ENCODE measurements around the gene DCT. TPM values are rescaled to one million over a fixed set of nuclear protein-coding genes. Genes with fewer than 3 reads are reported as not detected.

Gene DCT
- total and polyA plus RNA-seq, 2 of the 4 experiments (the other 2 are of a cell fraction): not detected

DNA sequence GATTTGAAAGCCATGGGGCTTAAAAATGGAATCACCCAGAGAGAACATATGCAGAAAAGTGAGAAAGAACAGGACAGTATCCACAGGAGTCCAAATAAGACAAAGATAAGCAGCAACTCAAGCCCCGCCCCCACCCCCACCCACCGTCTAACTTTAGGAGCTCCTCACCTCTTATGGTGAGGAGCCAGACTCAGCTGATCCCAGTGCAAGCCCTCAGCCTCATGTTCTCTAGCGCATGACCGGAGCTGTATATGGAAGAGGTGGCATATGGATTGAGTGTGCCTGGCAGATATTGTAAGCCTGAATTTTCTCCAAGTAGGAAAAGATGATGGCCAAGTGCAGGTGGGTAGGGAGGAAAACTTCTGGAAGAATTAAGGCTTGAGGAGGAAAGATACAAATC lies 36.4 kb upstream of the DCT start:
- no peak overlapping the region for H2BK20ac ChIP-seq (ENCODE audit: low read depth, low read length)
- no peak overlapping the region for H4K91ac ChIP-seq (ENCODE audit: insufficient read depth, low read depth, low read length)
- dilution Hi-C loops (cut with HindIII; ENCODE audit: low sequenced_read_pairs, unreplicated experiment): no loop called here
- H3K9ac ChIP-seq (ENCODE audit: low read depth, low read length): no peak overlapping the region
- TF ChIP-seq CTCF (conservative IDR thresholded peaks at IDR 0.05; ENCODE audit: low read depth, low read length): no peak
- no peak for TF ChIP-seq SMC3 (IDR thresholded peaks at IDR 0.05; ENCODE audit: low read depth, low read length)
- no peak for TF ChIP-seq POLR2A (IDR thresholded peaks at IDR 0.05; ENCODE audit: low read depth, low read length)
- no peak for TF ChIP-seq MXI1 (IDR thresholded peaks at IDR 0.05; ENCODE audit: borderline replicate concordance, low read depth, low read length)
- TF ChIP-seq, protein P1, sequence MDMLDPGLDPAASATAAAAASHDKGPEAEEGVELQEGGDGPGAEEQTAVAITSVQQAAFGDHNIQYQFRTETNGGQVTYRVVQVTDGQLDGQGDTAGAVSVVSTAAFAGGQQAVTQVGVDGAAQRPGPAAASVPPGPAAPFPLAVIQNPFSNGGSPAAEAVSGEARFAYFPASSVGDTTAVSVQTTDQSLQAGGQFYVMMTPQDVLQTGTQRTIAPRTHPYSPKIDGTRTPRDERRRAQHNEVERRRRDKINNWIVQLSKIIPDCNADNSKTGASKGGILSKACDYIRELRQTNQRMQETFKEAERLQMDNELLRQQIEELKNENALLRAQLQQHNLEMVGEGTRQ (IDR thresholded peaks at IDR 0.05; ENCODE audit: low read depth, low read length): no peak
- no peak for TF ChIP-seq RCOR1 (IDR thresholded peaks at IDR 0.05; ENCODE audit: insufficient replicate concordance, low read length)
- no peak for TF ChIP-seq RAD21 (IDR thresholded peaks at IDR 0.05; ENCODE audit: low read length)
- no peak for TF ChIP-seq CEBPB (IDR thresholded peaks at IDR 0.05; ENCODE audit: low read depth, low read length)
- TF ChIP-seq, protein P2, sequence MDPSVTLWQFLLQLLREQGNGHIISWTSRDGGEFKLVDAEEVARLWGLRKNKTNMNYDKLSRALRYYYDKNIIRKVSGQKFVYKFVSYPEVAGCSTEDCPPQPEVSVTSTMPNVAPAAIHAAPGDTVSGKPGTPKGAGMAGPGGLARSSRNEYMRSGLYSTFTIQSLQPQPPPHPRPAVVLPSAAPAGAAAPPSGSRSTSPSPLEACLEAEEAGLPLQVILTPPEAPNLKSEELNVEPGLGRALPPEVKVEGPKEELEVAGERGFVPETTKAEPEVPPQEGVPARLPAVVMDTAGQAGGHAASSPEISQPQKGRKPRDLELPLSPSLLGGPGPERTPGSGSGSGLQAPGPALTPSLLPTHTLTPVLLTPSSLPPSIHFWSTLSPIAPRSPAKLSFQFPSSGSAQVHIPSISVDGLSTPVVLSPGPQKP (IDR thresholded peaks at IDR 0.05; ENCODE audit: borderline replicate concordance, low read depth, low read length): no peak
- TF ChIP-seq MAFK (IDR thresholded peaks at IDR 0.05; ENCODE audit: low read depth, low read length): no peak
- TF ChIP-seq MAZ (IDR thresholded peaks at IDR 0.05; ENCODE audit: borderline replicate concordance, low read depth, low read length): no peak
- TF ChIP-seq NFE2L2 (IDR thresholded peaks at IDR 0.05; ENCODE audit: low read depth, low read length): no peak
- no peak for TF ChIP-seq CHD1 (IDR thresholded peaks at IDR 0.05; ENCODE audit: low read depth, low read length)
- TF ChIP-seq BHLHE40 (IDR thresholded peaks at IDR 0.05; ENCODE audit: low read depth, low read length): no peak
- in situ Hi-C loops (cut with MboI; ENCODE audit: low sequenced_read_pairs): no loop called here
- no peak overlapping the region for H3K27ac ChIP-seq (ENCODE audit: insufficient read depth, low read length)
- H3K18ac ChIP-seq (ENCODE audit: low read depth, low read length): no peak overlapping the region
- H3K4ac ChIP-seq (ENCODE audit: low read depth, low read length): no peak overlapping the region
- POLR2A ChIA-PET (ENCODE audit: unreplicated experiment): interaction anchor here (0.6 kb wide), 1 partner anchor 20 kb away, joined by 6 read pairs; no protein-coding TSS in a partner anchor
- H2BK15ac ChIP-seq (ENCODE audit: low read depth, low read length): no peak overlapping the region
- no peak overlapping the region for H3K14ac ChIP-seq (replicated peaks; ENCODE audit: low read depth, low read length)
- no peaks in the 10 kb centered on the region for H3K36me3 ChIP-seq (ENCODE audit: control insufficient read depth, insufficient read depth, low read length)
- H3K4me1 ChIP-seq (ENCODE audit: control insufficient read depth, insufficient read depth, low read length): no peaks in the 10 kb centered on the region
- no peak for ATAC-seq (ENCODE audit: low read depth)
- H4K8ac ChIP-seq (ENCODE audit: low read depth in 2 of 2, low read length in 2 of 2): no peak overlapping the region
- no peak overlapping the region for H3K56ac ChIP-seq (ENCODE audit: extremely low read depth, insufficient read depth, low read length)
- intact Hi-C loops (cut with micrococcal nuclease): no loop called here
- no peaks in the 10 kb centered on the region for H3K9me3 ChIP-seq (ENCODE audit: control insufficient read depth, insufficient read depth, low read length)
- no peaks in the 10 kb centered on the region for H4K20me1 ChIP-seq (ENCODE audit: insufficient read depth, low read length)
- CTCF ChIA-PET: interaction anchor here (0.7 kb wide), 1 partner anchor 10 kb away, joined by 3 read pairs; no protein-coding TSS in a partner anchor
- no peak overlapping the region for H4K5ac ChIP-seq (ENCODE audit: low read depth, low read length)
- no peaks in the 10 kb centered on the region; the same call in 1 of the 2 replicates for H3K27me3 ChIP-seq (ENCODE audit: control insufficient read depth, insufficient read depth, low read length)
- no peak overlapping the region for H2BK5ac ChIP-seq (ENCODE audit: low read depth, low read length, poor library complexity, severe bottlenecking)
- H2AK5ac ChIP-seq (ENCODE audit: low read depth, low read length): no peak overlapping the region
- no peak overlapping the region for H2AK9ac ChIP-seq (replicated peaks; ENCODE audit: low read depth, low read length, poor library complexity)
- H2AFZ ChIP-seq (replicated peaks; ENCODE audit: low read length, poor library complexity): no peak overlapping the region
- no peaks in the 10 kb centered on the region for H3K9me1 ChIP-seq (ENCODE audit: insufficient read depth, low read length)
- no peak overlapping the region for H3K4me2 ChIP-seq (ENCODE audit: low read depth, low read length)
- H3K23ac ChIP-seq (ENCODE audit: low read depth, low read length): no peak overlapping the region
- no CpG with 5 or more reads among the region's 4 CpGs for WGBS, 2 experiments (ENCODE audit: extremely low coverage in 2 of 2, insufficient read length in 1 of 2)
- no peaks in the 10 kb centered on the region for H3K79me1 ChIP-seq (ENCODE audit: low read depth in 1 of 2, low read length in 2 of 2)
- no TSS peak for BruUV-seq (replicated peaks)
- no peak overlapping the region for H3K4me3 ChIP-seq (ENCODE audit: insufficient read depth, low read depth, low read length)
- no peak overlapping the region for H2BK120ac ChIP-seq (ENCODE audit: low read depth, low read length)
- DNase-seq: no peak

All from IMR-90 (cell line).